Endothelial cell (in vitro differentiated cells): ENCODE measurements around the gene VPS8. TPM values are rescaled to one million over a fixed set of nuclear protein-coding genes. Genes with fewer than 3 reads are reported as not detected.

Experiments
- DNase-seq: peaks from one replicate; pipeline ENCODE4 v3.0.0; 2021; ENCODE audit warnings: low spot score
- H3K27ac Mint-ChIP-seq: one replicate; pipeline ENCODE4 v1.8.0; 2021; ENCODE audit warnings: mixed read lengths, inconsistent platforms; ENCODE audit not compliant: unreplicated experiment
- H3K27me3 Mint-ChIP-seq: one replicate; pipeline ENCODE4 v1.8.0; 2021; ENCODE audit warnings: mild to moderate bottlenecking, moderate library complexity, mixed read lengths, inconsistent platforms; ENCODE audit not compliant: unreplicated experiment
- H3K36me3 Mint-ChIP-seq: one replicate; pipeline ENCODE4 v1.8.0; 2021; ENCODE audit warnings: mild to moderate bottlenecking, low read depth, mixed read lengths, inconsistent platforms; ENCODE audit not compliant: unreplicated experiment
- H3K4me1 Mint-ChIP-seq: one replicate; pipeline ENCODE4 v1.8.0; 2021; ENCODE audit warnings: mild to moderate bottlenecking, mixed read lengths, inconsistent platforms; ENCODE audit not compliant: unreplicated experiment
- H3K4me3 Mint-ChIP-seq: one replicate; pipeline ENCODE4 v1.8.0; 2021; ENCODE audit warnings: mild to moderate bottlenecking, mixed read lengths, inconsistent platforms; ENCODE audit not compliant: unreplicated experiment
- H3K9me3 Mint-ChIP-seq: one replicate; pipeline ENCODE4 v1.8.0; 2021; ENCODE audit warnings: mixed read lengths, inconsistent platforms; ENCODE audit not compliant: unreplicated experiment
- CTCF ChIP-seq: fragments of 200-600 bp; sonication (generic); IDR thresholded peaks from one replicate; pipeline ENCODE4 v1.5.0; 2021; ENCODE audit warnings: antibody characterized with exemption; ENCODE audit not compliant: unreplicated experiment
- total RNA-seq: library from RNA; stranded (reverse); fragmentation: NEBNext Ultra II Directional; extraction: Animal tissue kit (Norgen Biotek cat#: 25700); gene quantifications from one replicate; pipeline ENCODE4 v1.2.1, GENCODE V29; 2021; ENCODE audit not compliant: unreplicated experiment

The VPS8 gene
- total RNA-seq, 1 donor from 2014 or later, result 59.8 TPM

- H3K36me3 Mint-ChIP-seq, result no peaks in the 10 kb centered on the region
- no peaks in the 10 kb centered on the region for H3K9me3 Mint-ChIP-seq
- peaks cover 4% of the 10 kb centered on the region for H3K4me1 Mint-ChIP-seq
- H3K4me3 Mint-ChIP-seq, result no peak overlapping the region
- DNase-seq, result no peak
- H3K27me3 Mint-ChIP-seq, result no peaks in the 10 kb centered on the region
- no peak for TF ChIP-seq CTCF
- H3K27ac Mint-ChIP-seq, result no peak overlapping the region
Observed at GRCh38 chr3:185090811-185091210, 278.8 kb downstream of the VPS8 start.

GRCh38 chr3:185093116-185093515 is 281.1 kb downstream of the VPS8 start:
- H3K4me1 Mint-ChIP-seq, result peaks cover 4% of the 10 kb centered on the region
- H3K4me3 Mint-ChIP-seq, result no peak overlapping the region
- H3K27ac Mint-ChIP-seq, result no peak overlapping the region
- H3K36me3 Mint-ChIP-seq, result no peaks in the 10 kb centered on the region
- DNase-seq, result no peak
- no peak for TF ChIP-seq CTCF
- H3K9me3 Mint-ChIP-seq, result no peaks in the 10 kb centered on the region
- no peaks in the 10 kb centered on the region for H3K27me3 Mint-ChIP-seq

- H3K4me1 Mint-ChIP-seq, result peaks cover 4% of the 10 kb centered on the region
- no peak for DNase-seq
- no peaks in the 10 kb centered on the region for H3K27me3 Mint-ChIP-seq
- no peak overlapping the region for H3K27ac Mint-ChIP-seq
- H3K36me3 Mint-ChIP-seq, result no peaks in the 10 kb centered on the region
- no peaks in the 10 kb centered on the region for H3K9me3 Mint-ChIP-seq
- TF ChIP-seq CTCF, result no peak
- H3K4me3 Mint-ChIP-seq, result no peak overlapping the region
Observed at GRCh38 chr3:185094697-185095096, 282.7 kb downstream of the VPS8 start.

Other genes with a start within 250 kb of the VPS8 start
- gene MAGEF1, start 100.1 kb upstream of the VPS8 start, total RNA-seq, result 22.9 TPM